ENCODE data around the gene THAP3.

THAP3 gene

DNA sequence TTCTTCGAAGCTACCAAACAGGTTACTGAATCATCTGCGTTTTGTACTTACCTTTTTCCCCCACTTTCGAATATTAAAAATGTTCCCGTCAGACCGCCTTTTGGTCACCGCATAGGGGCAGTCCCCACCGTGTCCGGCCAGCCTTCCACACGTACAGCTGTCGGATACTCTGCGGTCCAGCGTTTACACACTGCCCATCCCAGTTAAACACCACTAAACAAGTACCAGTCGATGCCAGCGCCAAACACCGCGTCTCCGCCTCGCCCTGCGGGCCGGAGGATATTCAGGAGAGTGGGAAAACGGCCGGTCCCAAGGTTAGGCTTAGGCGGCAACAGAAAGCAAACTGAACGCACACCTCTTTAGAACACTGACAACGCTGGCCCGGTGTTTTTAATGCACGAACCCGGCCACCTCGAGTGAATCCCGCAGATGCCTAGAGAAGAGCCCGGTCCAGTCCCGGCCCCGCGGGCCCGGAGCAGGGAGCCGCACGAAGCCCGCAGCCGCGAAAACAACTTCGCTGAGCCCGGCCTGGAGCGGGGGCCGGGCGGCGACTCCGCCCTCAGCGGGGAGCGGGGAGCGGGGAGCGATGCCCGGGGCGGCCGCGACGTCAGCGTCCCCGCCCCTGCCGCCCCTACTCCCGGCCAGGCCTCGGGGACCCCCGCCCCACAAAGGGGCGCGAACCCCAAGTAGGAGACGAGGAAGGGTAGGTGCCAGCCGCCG lies 11.9 kb upstream of the THAP3 start:
- peak; percentile 31 for DNase-seq (ENCODE audit: low spot score)

DNA sequence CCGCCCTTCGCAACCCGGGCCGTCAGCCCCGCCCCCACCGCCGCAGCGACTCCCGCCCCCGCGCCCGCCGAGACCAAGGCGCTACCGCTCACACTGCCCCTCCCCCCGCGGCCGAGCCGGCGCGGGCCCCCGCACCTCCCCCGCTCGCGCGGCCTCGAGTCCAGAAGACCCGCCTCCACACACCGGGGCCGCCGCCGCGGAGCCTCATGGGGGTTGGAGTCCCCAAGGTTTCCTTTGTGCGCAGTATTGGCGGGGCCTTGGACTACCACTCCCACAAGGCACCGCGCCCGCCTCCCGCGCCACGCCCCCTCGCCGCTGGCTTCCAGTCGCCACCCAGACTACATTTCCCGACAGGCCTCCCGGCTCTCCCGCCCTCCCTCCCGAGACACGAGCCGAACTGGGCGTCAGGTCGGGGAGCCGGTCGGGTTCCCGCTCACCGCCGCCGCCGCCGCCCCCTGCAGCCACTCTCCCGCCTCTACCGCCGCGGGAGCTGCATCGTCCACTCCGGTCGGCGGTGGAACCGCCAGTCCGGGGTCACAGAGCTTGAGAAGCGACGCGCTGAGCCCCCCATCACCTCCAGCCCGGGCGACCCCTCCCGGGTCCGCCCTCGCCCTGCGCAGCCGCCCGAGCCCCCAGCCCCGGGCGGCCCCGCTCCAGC lies 11.2 kb upstream of the THAP3 start, which contains the start of gene PHF13:
Gene PHF13, plus strand, starts transcription at position 371 of the 658 bp plus-strand sequence. CDS start 336 bp downstream, outside the sequence.
- DNase-seq (ENCODE audit: low spot score), result peak; percentile 97

DNA sequence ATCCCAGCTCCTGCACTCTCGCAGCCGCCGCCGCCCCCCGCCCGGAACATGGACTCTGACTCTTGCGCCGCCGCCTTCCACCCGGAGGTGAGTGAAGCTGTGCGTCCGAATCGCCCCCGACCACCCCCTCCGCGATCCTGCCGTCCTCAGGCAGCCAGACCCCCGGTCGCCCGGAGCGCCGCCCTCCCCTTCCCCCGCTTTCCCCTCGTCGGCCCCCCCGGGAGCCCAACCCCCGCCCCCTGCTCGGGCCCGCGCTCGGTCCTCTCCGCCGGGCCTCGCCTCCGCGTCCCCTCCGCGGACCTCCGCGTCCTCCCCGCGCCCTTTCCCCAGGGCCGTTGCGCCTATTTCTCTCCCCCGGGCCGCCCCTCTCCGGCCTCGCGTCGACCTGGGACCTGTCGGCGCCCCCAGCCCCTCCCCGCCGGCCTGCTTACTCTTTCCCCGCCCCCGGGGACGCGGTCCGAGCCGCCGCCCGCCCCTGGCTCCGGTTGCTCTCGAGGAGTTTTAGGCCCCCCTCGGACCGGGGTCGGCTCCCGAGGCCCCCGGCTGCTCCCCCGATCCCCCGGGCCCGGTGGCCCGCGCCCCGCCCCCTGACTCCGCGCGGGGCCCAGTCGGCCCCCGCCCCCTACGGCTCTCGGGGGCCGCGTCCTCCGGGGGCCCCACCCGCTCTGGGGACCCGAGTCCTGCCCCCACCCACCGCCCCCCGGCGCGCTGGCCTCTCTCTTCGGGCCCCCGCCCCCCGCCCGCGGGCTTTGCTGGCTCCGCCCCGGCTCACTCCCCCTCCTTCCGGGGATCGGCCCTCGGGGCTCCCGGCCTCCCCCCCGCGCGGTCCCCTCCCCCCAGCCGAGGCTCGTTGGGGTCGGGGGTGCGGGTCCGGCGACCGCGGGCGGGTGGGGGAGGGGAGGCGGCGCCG lies 10.4 kb upstream of the THAP3 start:
- no peak for DNase-seq (ENCODE audit: low spot score)

DNA sequence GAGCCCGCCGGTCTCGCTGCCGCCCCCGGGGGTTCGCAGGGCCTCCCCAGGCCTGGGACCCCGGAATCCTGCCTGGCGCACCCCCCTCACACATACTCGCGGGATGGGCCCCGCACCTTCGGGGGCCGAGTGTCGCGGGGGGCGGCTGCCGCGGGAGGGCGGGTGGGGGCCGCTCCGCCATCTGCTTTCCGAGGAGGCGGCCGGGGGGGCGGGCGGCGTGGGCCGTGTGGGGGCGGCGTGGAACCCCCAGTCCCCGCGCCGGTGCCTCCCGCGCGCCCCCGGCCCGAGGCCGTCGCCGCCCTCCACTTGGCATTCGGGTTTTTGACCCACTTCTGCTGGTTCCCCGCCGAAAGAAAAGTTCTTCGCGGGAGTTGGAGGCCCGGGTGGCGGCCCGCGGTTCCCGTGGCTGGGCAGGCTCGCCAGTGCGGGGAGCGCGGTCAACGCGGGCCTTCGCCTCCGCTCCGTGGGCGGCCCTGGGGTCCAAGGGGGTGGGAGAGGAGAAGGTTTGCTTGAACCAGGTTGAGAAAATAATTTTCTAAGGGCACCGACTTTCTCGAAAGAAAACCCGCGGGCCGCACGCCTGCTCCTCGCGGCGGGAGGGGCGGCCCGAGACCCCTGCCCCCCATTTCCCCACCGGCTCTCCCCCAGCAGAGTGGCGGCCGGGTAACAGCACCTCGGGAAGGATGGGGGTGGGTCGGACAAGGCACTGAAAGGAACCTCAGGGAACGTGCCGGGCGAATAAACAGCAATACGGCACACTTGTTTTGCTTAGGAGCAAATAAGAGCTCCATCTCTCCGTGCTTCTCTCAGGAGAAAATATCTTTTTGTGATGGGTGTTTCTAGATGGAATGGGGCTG lies 9.5 kb upstream of the THAP3 start:
- DNase-seq (ENCODE audit: low spot score), result no peak

DNA sequence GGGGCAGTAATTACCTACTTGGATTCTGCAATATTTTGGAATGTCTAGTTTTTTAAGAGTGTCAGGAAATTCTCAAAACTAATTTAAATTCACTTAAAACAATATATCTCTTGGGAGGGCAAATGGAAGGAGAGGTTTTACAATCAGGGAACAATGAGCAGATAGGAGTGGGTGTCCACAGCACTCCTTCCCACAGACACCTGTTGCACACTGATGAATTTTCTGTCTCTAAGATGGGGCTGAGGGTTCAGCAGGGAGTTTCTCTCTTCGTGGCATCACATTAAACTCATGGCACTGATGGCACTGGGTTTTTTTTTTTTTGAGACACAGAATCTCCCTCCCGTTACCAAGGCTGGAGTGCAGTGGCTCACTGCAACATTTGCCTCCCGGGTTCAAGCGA lies 5.6 kb upstream of the THAP3 start:
- no peak for DNase-seq (ENCODE audit: low spot score)

DNA sequence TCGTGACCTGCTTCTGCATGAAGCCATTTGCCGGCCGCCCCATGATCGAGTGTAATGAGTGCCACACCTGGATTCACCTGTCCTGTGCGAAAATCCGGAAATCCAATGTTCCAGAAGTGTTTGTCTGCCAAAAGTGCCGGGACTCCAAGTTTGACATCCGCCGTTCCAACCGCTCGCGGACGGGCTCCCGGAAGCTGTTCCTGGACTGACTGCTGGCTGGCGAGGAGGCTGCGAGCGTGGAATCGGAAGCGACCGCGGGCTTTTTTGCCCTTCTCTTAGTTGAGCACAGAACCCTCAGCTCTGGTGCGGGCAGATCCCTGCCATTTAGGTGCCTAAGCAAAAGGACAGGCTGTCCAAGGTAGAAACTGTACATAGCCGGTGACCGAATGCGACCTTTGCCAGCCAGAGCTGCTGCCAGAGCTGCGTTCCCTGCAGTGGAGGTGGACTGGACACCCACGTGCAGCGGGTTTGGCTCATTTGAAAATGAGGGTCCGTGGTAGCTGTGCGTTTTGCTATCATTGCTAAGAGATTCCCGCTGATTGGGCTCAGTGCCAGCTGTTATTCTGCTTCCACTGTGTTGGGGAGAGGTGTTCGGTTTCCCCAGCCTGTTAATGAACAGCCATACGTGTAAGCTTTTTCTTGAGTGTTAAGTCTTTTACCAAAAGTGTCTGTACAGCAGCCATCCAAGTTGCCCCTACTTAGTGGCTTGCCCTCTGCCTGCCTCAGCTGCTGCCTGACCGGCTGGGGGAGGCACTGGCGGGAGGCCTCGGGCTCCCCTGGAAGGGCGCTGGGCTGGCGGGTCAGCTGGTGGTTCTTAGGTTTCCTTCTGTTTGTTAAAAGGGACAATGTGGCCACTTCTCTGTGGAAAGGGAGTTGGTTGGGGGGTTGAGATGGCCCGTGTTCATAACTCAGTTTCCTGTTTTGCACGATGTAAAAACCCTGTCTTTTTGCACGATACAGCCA lies 3.0 kb upstream of the THAP3 start:
- DNase-seq (ENCODE audit: low spot score), result no peak

DNA sequence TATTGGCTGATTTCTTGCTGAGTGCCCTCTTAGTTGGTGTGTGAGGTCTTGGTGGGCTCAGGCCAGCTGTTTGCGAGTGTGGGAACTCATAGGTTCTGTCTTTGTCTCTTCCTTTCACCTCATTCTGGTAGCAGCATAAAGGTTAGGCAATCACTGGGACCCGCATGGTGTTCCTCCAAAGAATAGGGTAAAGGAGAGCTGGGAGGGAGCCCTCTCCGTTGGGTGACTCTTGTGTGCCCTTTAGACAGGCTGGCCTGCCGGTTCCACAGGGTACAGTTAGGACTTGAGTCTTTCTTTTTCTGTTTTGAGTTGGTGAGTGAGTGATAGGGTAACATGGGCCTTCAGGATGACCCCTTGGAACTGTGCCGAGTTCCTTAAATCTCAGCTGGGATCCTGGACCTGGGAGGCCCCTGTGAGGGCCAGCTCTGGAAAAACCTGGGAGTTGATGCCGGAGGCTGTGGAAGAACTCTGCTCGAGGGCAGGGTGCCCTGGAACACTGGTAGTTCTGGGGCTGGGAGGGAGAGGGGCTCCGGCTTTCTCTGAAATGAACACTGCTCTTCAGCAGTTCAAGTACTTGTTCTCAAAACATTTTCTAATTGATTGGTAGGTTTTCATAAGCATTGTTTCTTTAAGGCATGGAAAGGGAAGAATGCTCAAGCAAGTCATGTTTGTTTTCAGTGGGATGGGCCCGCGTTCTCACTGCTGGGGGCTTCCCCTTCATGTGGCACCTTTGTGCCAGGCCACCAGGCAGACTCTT lies 2.1 kb upstream of the THAP3 start:
- no peak for DNase-seq (ENCODE audit: low spot score)

DNA sequence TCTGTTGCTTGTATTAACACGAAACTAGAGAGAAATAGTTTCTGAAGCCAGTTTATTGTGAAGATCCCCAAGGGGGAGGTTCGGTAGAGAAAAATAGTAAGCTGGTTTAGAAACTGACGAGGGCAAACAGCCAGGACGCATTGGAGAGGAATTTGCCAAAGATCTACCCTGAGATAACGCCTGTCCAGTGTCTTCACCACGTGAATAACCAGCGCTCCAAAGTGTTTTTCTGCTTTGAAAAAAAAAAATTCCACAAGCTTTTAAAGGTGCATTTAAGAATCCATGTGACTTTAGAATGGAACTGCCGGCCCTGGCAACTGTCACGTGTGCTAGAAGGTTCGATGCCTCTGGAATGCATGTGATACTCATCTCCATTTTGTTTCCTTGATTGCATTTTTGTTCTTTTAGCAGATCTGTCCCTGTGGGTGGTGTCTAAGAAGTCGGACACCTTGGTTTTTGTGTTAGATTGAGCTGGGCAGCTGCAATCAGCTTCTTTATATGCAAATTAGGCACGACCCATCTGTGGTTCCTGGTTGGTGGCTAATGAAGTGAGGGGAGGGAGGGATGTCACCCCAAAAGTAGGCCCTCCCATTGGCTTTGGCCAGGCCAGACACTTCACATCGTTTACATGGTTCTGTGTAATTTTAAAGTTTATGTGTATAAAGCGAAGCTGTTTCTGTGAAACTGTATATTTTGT lies 1.3 kb upstream of the THAP3 start:
- no peak for DNase-seq (ENCODE audit: low spot score)

DNA sequence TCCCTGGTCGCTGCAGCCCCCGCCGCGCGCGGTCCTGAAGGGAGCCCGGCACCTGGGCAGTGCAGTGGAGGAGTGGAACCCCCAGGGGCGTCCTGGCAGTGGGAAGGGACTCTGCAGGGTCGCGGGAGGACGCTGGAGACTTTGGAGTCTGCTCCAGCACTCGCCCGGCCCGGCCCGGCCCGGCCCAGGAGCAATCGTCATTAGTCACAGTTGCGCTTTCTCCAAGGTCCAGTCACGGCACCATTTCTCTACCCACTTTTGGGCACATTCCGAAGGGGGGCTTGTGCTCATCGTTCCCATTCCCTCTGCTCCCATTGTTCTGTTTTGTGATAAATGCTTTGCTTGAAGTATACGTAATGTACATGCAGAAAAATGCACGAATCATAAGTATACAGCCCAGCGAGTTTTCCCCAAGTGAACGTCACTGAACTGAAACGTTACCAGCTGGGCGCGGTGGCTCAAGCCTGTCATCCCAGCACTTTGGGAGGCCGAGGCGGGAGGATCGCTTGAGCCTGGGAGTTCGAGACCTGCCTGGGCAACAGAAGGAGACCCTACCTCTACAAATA lies 999 bp downstream of the THAP3 start:
- peak; percentile 29 for DNase-seq (ENCODE audit: low spot score)

DNA sequence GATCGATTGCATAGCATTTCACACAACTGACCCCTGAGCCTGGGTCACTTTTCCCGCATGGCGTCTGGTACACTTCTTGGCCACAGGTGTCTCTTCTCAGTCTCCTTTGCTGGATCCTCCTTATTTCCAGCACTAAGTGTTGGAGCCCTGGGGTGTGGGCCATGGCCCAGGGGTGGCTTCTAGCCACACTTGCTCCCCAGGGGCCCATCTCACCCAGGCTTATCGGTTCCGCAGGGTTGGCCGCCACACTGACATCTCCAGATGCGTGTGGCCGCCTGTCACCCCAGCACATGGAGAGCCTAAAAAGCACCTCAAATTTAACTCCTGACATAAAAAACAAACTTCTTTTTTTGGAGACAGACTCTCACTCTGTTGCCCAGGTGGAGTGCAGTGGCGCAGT lies 2.4 kb downstream of the THAP3 start:
- DNase-seq (ENCODE audit: low spot score), result no peak

DNA sequence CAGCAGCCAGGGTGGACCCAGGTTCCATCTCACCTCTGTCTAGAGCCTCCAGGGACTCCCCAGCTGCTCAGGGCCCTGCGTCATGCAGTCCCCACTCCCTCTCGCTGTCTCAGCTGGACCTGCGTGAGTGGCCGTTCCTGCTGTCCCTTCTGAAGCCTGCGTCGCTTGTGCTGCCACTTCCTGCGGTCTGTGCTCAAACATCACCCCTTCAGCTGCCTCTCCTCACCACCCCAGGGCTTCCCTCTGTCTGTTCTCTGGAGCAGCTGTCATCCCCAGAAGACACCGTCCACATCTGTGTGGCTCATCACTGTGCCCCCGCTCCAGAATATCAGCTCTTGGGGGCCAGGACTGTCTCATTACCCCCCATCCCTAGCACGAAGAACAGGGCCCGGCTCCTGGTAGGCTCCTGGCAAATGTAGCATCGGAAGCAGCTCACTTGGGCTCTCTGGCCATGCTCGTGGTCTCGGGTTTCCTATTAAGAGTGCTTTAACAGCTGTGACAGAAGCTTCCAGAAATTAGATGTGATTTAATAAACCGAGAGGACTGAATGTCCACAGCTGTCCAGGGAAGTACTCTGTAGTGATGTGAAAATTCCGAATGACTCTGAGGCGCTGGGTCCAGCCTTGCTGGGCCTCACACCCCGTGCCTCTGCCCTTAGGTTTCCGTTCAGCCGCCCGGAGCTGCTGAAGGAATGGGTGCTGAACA lies 3.3 kb downstream of the THAP3 start:
- no peak for DNase-seq (ENCODE audit: low spot score)

DNA sequence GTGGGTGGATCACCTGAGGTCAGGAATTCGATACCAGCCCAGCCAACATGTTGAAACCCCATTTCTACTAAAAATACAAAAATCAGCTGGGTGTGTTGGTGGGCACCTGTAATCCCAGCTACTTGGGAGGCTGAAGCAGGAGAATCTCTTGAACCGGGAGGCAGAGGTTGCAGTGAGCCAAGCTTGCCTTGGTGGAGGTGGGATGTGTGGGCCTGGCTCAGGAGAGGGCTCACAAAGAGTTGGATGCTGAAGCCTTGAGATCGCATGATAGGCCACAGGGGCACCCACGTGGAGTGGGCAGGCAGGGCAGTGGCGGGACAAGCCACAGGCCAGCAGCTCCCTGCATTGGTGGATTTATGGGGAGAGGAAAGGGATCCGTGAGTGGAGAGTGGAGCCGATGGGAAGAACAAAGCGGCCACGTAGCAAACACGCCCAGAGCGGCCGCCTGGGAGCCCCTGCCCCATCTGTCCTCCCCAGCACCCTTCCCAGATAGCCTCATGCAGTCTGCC lies 4.4 kb downstream of the THAP3 start:
- no peak for DNase-seq (ENCODE audit: low spot score)

DNA sequence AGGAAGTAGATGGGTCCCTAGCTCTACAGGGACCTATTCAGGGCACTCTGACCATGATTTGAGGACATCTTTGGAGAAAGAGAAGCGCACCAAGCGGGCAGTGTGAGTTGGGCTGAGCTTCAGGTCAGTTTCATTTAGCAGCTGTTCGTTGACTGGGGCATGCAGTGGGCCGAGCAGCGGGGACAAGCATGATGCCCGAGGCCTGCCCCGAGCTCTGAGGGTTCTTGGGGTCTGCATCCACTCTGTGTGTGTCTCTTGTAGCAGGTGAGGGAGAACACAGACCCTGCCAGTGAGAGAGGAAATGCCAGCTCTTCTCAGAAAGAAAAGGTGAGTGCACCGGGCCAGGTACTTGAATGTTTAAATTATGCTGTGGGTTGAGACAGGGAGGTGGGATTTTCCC lies 5.4 kb downstream of the THAP3 start:
- no peak for DNase-seq (ENCODE audit: low spot score)

DNA sequence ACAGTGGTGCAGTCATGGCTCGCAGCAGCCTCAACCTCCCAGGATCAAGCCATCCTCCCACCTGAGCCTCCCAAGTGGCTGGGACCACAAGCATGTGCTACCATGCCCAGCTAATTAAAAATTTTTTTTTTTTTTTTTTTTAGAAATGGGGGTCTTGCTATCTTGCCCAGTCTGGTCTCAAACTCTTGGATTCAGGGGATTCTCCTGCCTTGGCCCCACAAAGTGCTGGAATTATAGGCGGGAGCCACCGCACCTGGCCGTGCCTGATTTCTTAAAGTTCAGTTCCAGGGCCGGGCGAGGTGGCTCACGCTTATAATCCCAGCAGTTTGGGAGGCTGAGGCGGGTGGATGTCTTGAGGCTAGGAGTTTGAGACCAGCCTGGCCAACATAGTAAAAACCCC lies 6.4 kb downstream of the THAP3 start:
- DNase-seq (ENCODE audit: low spot score), result no peak

DNA sequence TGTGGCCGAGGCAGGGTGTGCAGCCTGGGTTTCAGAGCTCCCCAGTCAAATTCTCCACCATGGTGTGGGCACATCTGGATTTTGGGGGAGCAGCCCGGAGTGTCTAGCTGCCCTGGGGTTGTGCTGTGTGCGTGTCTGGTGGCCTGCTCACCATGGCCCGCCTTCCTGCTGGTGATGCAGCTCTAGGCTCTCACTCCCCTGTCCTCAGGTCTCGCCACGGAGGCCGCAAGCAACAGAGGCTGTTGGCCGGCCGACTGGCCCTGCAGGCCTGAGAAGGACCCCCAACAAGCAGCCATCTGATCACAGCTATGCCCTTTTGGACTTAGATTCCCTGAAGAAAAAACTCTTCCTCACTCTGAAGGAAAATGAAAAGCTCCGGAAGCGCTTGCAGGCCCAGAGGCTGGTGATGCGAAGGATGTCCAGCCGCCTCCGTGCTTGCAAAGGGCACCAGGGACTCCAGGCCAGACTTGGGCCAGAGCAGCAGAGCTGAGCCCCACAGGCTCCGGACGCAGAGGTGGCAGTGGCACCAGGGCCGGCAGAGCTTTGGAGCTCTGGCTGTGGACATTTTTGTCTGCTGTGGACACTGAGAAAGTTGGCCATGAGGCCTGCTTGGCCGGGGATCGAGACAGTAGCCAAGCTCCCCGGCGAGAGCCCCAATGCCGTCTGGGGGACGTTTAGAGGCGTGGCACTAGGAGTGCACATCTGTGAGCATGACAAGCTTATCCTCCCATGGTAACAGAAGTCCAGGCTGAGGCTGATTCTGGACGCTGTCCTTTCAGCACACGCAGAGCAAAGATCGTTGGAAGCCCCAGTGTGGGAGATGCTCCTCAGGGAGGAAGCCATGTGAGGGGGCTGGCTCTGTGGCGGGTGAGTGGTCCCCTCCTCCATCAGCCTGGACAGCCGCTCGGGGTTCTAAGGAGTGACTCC lies 8.2 kb downstream of the THAP3 start:
- DNase-seq (ENCODE audit: low spot score), result no peak

DNA sequence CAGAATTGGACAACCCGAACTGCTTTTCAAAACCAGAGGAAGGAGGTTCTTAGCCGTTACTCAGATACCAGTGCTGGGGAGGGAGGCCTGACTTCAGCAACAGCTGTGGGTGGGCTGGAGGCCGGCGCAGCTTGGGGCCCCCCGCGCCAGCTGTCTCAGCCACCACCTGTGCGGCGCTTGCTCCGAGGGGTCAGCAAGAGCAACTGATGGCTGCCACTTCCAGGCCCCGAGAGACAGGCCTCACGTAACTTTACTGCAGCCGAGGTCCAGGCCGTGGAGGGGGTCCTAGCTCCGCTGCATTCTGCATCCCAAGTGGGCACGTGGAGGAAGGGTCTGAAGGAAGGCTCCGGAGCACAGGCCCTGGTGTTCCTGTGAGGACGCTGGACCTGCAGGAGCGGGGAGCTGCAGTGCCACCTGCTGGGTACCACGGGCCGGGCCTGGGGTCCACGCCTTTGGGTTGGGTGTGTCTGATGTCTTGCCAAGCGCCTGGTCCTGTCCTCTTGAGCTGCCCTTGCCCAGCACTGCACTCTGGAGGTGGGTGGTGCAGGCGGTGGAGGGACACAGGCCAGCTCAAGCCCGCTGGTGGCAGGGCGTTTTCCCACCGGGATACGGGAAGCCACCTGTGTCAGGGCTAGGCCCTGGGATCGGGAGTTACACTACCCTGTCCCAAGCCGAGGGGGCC lies 9.8 kb downstream of the THAP3 start:
- peak; percentile 26 for DNase-seq (ENCODE audit: low spot score)

All from kidney capillary endothelial cell (primary cell).